HG03378 (cell line): ENCODE results near the gene NRXN2.

Source experiments
- ATAC-seq: cut with Tn5 transposase; IDR thresholded peaks from one replicate; pipeline ENCODE4 v1.9.1; 2021; ENCODE audit warnings: mild to moderate bottlenecking, moderate library complexity; ENCODE audit not compliant: unreplicated experiment

The NRXN2 gene

GRCh38 chr11:64722141-64723065, 594 bp downstream of the NRXN2 start:
- ATAC-seq = no peak

- ATAC-seq = no peak
Measured at GRCh38 chr11:64721359-64721699, 1.7 kb downstream of the NRXN2 start.

DNA sequence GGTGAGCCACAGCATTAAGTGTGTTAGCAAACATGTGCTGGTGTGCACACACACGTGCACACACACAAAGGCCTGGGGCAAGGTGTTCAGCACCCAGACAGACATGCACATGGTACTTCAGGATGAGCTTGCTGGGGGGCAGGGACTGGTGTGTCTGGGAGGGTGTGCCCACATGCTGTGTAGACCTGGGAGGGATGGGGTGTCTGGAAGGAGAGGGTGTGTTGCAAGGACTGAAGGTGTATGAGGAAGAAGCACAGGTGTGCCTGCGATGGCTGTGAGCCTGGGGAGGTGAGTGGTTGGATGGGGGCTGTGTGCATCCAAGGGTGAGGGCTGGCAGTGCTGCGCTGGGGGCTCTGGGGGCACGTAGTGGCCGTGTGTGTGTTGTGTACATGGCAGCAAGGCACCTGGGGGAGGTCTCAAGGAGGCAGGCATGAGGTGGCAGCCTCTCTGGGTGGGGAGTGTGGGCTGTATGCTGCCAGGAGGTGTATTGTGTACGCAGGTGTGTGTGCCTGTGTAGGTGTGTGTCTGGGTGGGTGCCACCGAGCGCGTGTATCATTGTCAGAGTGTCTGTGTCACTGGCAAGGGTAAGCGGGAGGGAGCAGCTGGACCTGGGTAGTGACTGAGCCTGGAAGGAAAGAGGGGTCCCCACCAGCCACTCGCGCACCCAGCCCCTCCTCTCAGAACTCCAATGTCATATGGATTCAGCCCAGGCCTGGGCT, 2.2 kb downstream of the NRXN2 start:
- no peak for ATAC-seq

- no peak for ATAC-seq
Measured at GRCh38 chr11:64720167-64720566, 2.8 kb downstream of the NRXN2 start.

DNA sequence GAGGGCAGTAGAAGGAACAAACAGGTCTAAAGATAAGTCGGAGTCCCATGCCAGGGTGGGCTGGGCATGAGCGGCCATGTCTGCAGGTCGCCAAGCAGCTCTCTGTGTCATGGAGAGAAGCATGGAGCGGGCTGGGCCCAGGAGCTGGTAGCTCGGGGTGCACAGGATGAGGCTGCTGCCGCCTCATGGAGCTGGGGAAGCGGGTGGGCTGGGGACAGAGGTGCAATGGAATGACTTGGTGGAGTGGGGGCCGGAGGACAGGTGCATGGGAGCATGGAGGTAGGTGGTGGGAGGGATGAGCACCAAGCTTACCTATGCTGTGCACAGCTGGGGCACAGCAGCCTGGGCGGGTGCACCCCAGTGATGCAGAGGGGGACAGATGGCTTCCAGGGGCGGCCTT, 3.6 kb downstream of the NRXN2 start:
- ATAC-seq = no peak

DNA sequence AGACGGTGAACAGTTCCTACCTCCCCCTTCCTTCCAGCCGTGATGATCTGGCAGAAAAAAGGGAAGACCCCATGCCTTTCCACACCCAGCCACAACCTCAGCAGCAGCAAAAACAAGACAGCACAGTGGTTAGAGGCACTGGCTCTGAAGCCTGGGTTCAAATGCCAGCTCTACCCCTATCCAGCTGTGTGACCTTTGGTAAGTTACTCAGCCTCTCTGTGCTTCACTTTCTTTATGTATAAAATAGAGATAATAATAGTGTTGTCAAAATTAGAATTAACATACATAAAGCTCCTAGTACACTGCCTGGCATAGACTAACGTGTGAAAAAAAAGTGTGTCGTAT, 4.2 kb downstream of the NRXN2 start:
- no peak for ATAC-seq

DNA sequence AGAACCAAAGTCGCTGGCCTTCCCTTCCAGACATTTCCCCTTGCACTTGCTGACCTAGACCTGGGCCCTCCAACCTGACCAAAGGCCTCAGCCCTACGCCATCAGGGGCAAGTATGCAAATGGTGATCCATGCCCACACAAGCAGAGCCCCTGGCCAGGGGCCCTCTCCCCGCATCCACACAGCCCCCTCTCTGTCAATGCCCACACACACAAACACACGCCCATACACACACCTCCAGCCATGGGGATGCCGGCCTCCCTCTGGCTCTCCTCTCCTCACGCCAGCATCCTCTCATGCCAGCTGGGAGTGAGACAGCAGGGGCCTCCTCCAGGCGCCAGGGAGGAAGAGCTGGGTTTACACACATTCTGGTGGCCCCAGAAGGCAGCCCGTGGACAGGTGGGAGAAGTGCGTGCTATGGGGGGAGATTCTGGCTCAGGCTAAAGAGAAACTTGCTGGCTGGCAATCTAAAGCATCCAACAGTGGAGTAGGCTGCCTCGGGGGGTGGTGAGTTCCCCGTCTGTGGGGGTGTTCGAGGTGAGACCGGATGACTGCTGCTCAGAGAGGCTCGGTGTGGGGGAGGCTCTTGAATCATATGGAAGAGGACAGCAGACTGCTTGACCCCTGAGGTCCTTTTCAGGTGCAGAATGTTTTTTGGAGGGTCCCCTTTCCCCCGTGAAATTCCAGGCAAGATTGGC, 4.8 kb downstream of the NRXN2 start:
- ATAC-seq = no peak

GRCh38 chr11:64717268-64717578, 5.8 kb downstream of the NRXN2 start:
- no peak for ATAC-seq

DNA sequence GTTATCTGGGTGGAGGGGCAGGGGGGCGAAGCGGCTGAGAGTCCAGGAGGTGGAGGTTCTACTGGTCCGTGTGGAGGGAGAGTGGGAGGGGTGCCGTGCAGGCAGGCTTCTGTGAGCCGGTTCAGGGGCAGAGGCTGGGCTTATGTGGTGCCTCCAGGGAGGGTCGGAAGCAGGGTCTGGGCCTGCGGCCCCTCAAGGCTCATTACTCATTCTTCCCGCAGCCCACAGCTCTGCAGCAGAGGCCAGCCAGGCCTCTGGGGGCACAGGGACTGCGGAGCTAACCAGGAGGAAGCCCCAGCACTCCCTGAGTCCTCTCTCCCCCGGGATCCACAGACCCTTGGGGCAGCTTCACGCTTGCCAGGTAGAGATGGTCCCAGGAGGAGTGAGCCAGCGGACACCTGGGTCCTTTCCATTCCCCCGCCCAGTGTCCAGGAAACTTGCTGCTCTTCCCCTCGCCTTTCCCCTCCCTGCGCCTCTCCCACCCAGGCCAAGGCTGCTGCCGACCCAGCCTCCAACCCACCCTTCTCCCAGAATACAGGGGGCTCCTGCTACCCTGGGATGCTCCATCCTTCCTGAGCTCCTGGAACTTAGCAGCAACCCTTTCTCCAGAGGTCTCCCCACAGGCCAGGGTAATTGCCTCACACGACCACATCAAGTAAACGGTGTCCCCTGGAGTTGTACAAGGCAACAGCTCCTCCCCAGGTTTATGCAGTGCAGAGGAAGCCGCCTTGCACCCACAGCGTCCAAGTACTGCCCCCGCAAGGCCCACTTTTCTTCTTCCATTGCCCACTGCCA, 6.3 kb downstream of the NRXN2 start:
- no peak for ATAC-seq

- no peak for ATAC-seq
Measured at GRCh38 chr11:64715756-64716472, 7.1 kb downstream of the NRXN2 start.

- no peak for ATAC-seq
Measured at GRCh38 chr11:64715110-64715509, 7.9 kb downstream of the NRXN2 start.

GRCh38 chr11:64714666-64715065, 8.3 kb downstream of the NRXN2 start:
- no peak for ATAC-seq

- ATAC-seq = no peak
Measured at GRCh38 chr11:64713781-64714363, 9.1 kb downstream of the NRXN2 start.

- ATAC-seq = no peak
Measured at GRCh38 chr11:64713016-64713707, 9.8 kb downstream of the NRXN2 start.

GRCh38 chr11:64712430-64713015, 10.5 kb downstream of the NRXN2 start:
- ATAC-seq = no peak

DNA sequence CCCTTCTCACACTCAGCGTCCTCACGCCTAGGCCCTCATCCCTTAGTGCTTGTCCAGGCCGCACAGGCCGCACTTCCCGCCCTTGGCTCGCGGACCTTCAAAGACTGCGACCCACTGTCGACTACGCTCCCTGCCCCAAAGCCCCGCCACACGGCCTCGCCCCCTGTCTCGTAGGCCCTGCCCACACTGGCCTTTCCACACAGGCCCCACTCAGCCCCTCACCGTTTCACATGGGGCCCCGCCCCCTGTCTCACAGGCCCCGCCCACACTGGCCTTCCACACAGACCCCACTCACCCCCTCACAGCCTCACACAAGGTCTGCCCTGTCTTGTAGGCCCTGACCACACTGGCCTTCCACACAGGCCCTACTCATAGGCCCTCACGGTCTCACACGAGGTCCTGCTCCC, 11.0 kb downstream of the NRXN2 start:
- ATAC-seq = no peak

DNA sequence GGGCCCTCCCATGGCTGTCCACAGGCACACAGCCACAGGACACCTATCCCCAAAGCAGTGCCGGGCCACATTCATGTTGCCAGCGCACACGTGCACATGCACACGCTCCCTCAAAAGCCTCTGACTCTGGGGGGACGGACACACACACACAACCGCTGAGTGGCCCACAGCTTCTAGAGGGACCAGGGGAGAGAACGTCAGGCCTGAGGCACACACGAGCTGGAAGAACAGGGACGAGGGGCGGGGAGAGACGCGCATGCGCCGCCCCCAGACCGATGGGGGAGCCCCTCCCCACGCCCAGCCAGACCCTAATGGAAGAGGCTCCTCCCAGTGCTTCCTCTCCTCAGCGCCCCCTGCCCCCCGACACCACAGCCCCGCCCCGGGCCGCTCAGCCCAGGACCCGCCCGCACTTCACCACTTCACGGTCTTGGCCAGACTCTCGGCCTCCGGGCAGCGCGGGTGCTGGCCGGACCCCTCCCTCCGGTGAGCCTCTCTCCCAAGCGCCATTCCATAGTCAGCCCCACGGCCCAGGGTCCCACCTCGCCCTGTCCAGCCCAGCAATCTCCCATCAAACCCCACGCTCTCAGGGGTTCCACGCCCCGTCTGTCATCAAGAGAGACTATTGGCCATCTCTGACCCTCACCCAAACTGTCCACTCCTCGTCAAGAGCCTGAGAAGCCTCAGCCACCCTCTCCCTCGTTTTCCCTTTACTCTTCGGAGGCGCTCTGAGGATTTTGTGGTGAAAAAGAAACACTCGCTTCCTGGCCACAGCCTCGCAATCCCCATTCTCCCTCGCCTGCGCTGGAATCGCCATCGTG, 11.7 kb downstream of the NRXN2 start:
- ATAC-seq = no peak

GRCh38 chr11:64710418-64711137, 12.4 kb downstream of the NRXN2 start:
- ATAC-seq = no peak
